K562 (cell line): ENCODE measurements around the gene ENDOV. TPM values are rescaled to one million over a fixed set of nuclear protein-coding genes. Genes with fewer than 3 reads are reported as not detected.

Experiments
- BRF1 ChIP-seq: IDR thresholded peaks from 3 replicates; pipeline ENCODE4 v1.6.1; 2011; ENCODE audit warnings: borderline replicate concordance, mild to moderate bottlenecking; ENCODE audit not compliant: insufficient read length; ENCODE audit errors: extremely low read depth
- CC2D1A ChIP-seq: fragments of 450-650 bp; IDR thresholded peaks from 2 replicates; pipeline ENCODE4 v1.6.1; 2017; ENCODE audit warnings: mild to moderate bottlenecking
- CHD4 ChIP-seq: fragments of 200-600 bp; sonication (generic); IDR thresholded peaks from 3 replicates; pipeline ENCODE4 v1.6.1; 2012; ENCODE audit warnings: low read depth, mild to moderate bottlenecking, mixed read lengths, low read length, inconsistent platforms; ENCODE audit not compliant: insufficient read depth, insufficient replicate concordance, poor library complexity, severe bottlenecking
- HNRNPL ChIP-seq: fragments of 200-400 bp; formaldehyde crosslinking; IDR thresholded peaks from 2 replicates; pipeline ENCODE4 v1.6.1; 2017; ENCODE audit warnings: low read depth, mild to moderate bottlenecking, low read length
- MCM5 ChIP-seq: fragments of 450-650 bp; IDR thresholded peaks from 2 replicates; pipeline ENCODE4 v1.6.1; 2016; ENCODE audit warnings: low read depth
- MXD1 ChIP-seq: fragments of 250-450 bp; sonication (Bioruptor Pico); IDR thresholded peaks from 2 replicates; pipeline ENCODE4 v1.8.0; 2021; ENCODE audit warnings: borderline replicate concordance, mild to moderate bottlenecking, moderate library complexity; ENCODE audit not compliant: poor library complexity, severe bottlenecking
- PCBP1 ChIP-seq: fragments of 200-400 bp; formaldehyde crosslinking; IDR thresholded peaks from 2 replicates; pipeline ENCODE4 v1.6.1; 2018; ENCODE audit warnings: mild to moderate bottlenecking, low read depth, low read length; ENCODE audit not compliant: poor library complexity, severe bottlenecking
- TCF7 ChIP-seq: sonication (generic); IDR thresholded peaks from 2 replicates; pipeline ENCODE4 v1.6.1; 2016; ENCODE audit warnings: antibody characterized with exemption, borderline replicate concordance
- ZFX ChIP-seq: sonication (generic); formaldehyde crosslinking; IDR thresholded peaks from 2 replicates; pipeline ENCODE4 v1.8.0; 2022; ENCODE audit warnings: mild to moderate bottlenecking, missing genetic modification reagents, moderate library complexity
- polyA plus RNA-seq, 8 experiments: library from polyadenylated mRNA; depleted of rRNA in 4 of 8; stranded (reverse) in 5 of 8; unstranded in 3 of 8; fragments of >200 nt; fragmentation: Nextera tagmentation in 2 of 8; fragmentation: Illumina TruSeq in 1 of 8; extraction: Ambion mirVana in 2 of 8; extraction: Trizol in 1 of 8; gene quantifications; 2 replicates each; pipeline versions ENCODE4 v1.2.1 to v1.2.3, GENCODE V29; 2011 to 2014; ENCODE audit warnings: inconsistent platforms in 1 of 8, missing spikeins in 1 of 8
- total RNA-seq, 7 experiments: library from RNA; depleted of rRNA in 6 of 7; stranded (reverse); fragments of >200 nt in 6 of 7; fragmentation: Illumina TruSeq in 2 of 7; extraction: Trizol in 2 of 7; gene quantifications; 2 replicates each; pipeline versions ENCODE4 v1.2.1 to v1.2.3, GENCODE V29; 2011 to 2021; ENCODE audit warnings: low replicate concordance in 1 of 7
- TF ChIP-seq, protein P1 (sequence below): sonication (generic); formaldehyde crosslinking; IDR thresholded peaks from 2 replicates; pipeline ENCODE4 v1.4.0; 2020; ENCODE audit warnings: mild to moderate bottlenecking, missing genetic modification reagents
- TF ChIP-seq, protein P2 (sequence below): fragments of 450-650 bp; formaldehyde crosslinking; IDR thresholded peaks from 2 replicates; pipeline ENCODE4 v1.4.0; 2020; ENCODE audit warnings: mild to moderate bottlenecking, moderate library complexity

Gene ENDOV
- total and polyA plus RNA-seq, 9 of the 15 experiments (the other 6 are each of a cell fraction or from before 2014, with no cell fraction given), result 1.2 to 8.2 (median 3.7) TPM

DNA sequence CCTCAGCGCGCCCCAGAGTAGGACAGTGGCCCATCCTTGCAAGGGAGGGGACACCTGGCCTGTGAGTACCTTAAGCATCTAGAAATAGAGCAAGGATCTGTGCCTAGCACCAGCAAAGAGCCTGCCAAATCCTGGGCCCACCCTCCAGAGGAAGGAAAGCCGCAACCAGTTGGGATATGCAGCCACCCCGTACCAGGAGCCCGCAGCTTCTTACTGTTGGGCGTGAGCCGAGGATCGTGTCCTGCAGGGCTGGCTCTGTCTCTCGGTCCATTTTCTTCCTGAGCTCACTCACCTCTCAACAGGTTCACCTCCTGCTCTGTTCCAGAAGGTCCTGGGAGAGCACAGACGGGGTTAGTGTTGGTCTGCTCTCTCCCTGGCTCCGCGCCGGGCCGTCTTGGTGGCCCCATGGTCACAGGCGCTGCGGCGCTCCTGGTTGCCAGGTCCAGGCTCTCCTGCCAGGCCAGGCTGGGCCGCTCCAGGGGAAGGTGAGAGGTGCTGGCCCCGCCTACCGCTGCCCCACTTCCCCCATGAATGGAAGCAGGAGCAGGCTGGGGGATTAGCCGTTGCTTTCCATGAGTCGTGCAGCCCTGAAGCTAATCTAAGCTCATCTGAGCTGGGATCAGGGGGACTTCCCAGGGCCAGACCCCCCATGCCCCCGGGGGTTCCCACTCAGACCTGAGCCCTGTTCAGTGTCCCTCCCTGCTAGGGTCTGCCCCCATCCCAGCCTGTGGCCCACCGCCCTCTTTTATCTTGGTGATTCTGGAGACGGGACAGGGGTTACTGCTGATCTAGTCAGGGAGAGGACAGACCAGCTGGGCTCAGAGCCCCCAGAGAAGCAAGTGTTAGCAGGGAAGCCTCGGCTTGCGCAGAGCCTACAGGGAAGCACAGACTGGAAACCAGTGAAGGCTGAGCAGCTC, 12.7 kb downstream of the ENDOV start (continued):
- TF ChIP-seq HNRNPL, result no peak
- TF ChIP-seq, protein P1, sequence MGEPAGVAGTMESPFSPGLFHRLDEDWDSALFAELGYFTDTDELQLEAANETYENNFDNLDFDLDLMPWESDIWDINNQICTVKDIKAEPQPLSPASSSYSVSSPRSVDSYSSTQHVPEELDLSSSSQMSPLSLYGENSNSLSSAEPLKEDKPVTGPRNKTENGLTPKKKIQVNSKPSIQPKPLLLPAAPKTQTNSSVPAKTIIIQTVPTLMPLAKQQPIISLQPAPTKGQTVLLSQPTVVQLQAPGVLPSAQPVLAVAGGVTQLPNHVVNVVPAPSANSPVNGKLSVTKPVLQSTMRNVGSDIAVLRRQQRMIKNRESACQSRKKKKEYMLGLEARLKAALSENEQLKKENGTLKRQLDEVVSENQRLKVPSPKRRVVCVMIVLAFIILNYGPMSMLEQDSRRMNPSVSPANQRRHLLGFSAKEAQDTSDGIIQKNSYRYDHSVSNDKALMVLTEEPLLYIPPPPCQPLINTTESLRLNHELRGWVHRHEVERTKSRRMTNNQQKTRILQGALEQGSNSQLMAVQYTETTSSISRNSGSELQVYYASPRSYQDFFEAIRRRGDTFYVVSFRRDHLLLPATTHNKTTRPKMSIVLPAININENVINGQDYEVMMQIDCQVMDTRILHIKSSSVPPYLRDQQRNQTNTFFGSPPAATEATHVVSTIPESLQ (CRISPR knock-in tag), result no peak
- TF ChIP-seq BRF1, result no peak
- TF ChIP-seq PCBP1, result no peak
- no peak for TF ChIP-seq MXD1 (CRISPR knock-in tag)
- TF ChIP-seq CHD4, result no peak
- TF ChIP-seq TCF7, result no peak
- TF ChIP-seq ZFX (CRISPR knock-in tag), result no peak
- TF ChIP-seq, protein P2, sequence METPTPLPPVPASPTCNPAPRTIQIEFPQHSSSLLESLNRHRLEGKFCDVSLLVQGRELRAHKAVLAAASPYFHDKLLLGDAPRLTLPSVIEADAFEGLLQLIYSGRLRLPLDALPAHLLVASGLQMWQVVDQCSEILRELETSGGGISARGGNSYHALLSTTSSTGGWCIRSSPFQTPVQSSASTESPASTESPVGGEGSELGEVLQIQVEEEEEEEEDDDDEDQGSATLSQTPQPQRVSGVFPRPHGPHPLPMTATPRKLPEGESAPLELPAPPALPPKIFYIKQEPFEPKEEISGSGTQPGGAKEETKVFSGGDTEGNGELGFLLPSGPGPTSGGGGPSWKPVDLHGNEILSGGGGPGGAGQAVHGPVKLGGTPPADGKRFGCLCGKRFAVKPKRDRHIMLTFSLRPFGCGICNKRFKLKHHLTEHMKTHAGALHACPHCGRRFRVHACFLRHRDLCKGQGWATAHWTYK (CRISPR knock-in tag), result no peak
- no peak for TF ChIP-seq MCM5
- no peak for TF ChIP-seq CC2D1A
- TF ChIP-seq, all 486 proteins: peak for 0
